ENCODE measurements around the gene C17orf78.

The C17orf78 gene

GRCh38 chr17:37406635-37407461, 31.1 kb downstream of the C17orf78 start, which contains the start of the genes ACACA and TADA2A (continued):
- 0 out of 2 replicates have a peak, but pooled peaks have one; percentile 28 for TF ChIP-seq ZNF184 (tag by site-specific recombination; IDR thresholded peaks at IDR 0.05)
- peak; percentile 39; the same call in 1 of the 2 replicates for TF ChIP-seq ZBTB6 (tag by site-specific recombination; IDR thresholded peaks at IDR 0.05)
- 0 out of 2 replicates have a peak, but pooled peaks have one; percentile 25 for TF ChIP-seq ZNF610 (tag by site-specific recombination; IDR thresholded peaks at IDR 0.05; ENCODE audit: borderline replicate concordance)
- TF ChIP-seq ZNF391 (tag by site-specific recombination; IDR thresholded peaks at IDR 0.05; ENCODE audit: borderline replicate concordance, low read depth) = peak; percentile 35; the same call in 1 of the 2 replicates
- peak; percentile 47 for TF ChIP-seq GLIS1 (tag by site-specific recombination; IDR thresholded peaks at IDR 0.05)
- TF ChIP-seq ZNF157 (tag by site-specific recombination; IDR thresholded peaks at IDR 0.05) = no peak
- no peak for TF ChIP-seq ZNF248 (tag by site-specific recombination; IDR thresholded peaks at IDR 0.05)
- no peak for TF ChIP-seq ZNF112 (tag by site-specific recombination; IDR thresholded peaks at IDR 0.05)
- no peak for TF ChIP-seq ZNF624 (tag by site-specific recombination; IDR thresholded peaks at IDR 0.05)
- no peak for TF ChIP-seq AEBP2 (tag by site-specific recombination; IDR thresholded peaks at IDR 0.05; ENCODE audit: borderline replicate concordance)
- no peak for TF ChIP-seq ZNF792 (tag by site-specific recombination; IDR thresholded peaks at IDR 0.05)
- TF ChIP-seq MYNN (tag by site-specific recombination; IDR thresholded peaks at IDR 0.05; ENCODE audit: borderline replicate concordance) = no peak
- no peak for TF ChIP-seq BCL11A (tag by site-specific recombination; IDR thresholded peaks at IDR 0.05; ENCODE audit: low read depth)
- TF ChIP-seq ZNF623 (tag by site-specific recombination; IDR thresholded peaks at IDR 0.05) = no peak
- TF ChIP-seq ZNF341 (tag by site-specific recombination; IDR thresholded peaks at IDR 0.05; ENCODE audit: low read depth) = no peak
- no peak for TF ChIP-seq ZNF133 (tag by site-specific recombination; IDR thresholded peaks at IDR 0.05)
- TF ChIP-seq PRDM10 (tag by site-specific recombination; IDR thresholded peaks at IDR 0.05) = no peak; the same call in 1 of the 2 replicates
- no peak; the same call in 1 of the 2 replicates for TF ChIP-seq ZNF2 (tag by site-specific recombination; IDR thresholded peaks at IDR 0.05)
- no peak for TF ChIP-seq ZNF530 (tag by site-specific recombination; IDR thresholded peaks at IDR 0.05; ENCODE audit: low read depth)
- no peak for TF ChIP-seq ZNF837 (tag by site-specific recombination; IDR thresholded peaks at IDR 0.05)
- TF ChIP-seq ZNF354C (tag by site-specific recombination; IDR thresholded peaks at IDR 0.05; ENCODE audit: borderline replicate concordance, low read depth) = no peak
- no peak for TF ChIP-seq ELK4 (IDR thresholded peaks at IDR 0.05; ENCODE audit: borderline replicate concordance, low read depth, low read length)
- no peak for TF ChIP-seq ZNF513 (tag by site-specific recombination; IDR thresholded peaks at IDR 0.05)
- TF ChIP-seq ZNF677 (tag by site-specific recombination; IDR thresholded peaks at IDR 0.05) = no peak
- no peak for TF ChIP-seq GLI2 (tag by site-specific recombination; IDR thresholded peaks at IDR 0.05; ENCODE audit: borderline replicate concordance, low read depth)
- TF ChIP-seq ZSCAN5A (tag by site-specific recombination; IDR thresholded peaks at IDR 0.05) = peak; percentile 84; the same call in 1 of the 2 replicates
- no peak for TF ChIP-seq ZNF544 (tag by site-specific recombination; IDR thresholded peaks at IDR 0.05)
- TF ChIP-seq ZNF394 (tag by site-specific recombination; IDR thresholded peaks at IDR 0.05; ENCODE audit: borderline replicate concordance) = no peak
